ENCODE results near the gene GNG11. TPM values are rescaled to one million over a fixed set of nuclear protein-coding genes. Genes with fewer than 3 reads are reported as not detected.
A peak's percentile ranks its signal among the peaks of the same experiment; 100 is the strongest.
"Not testable (repeated sequence)": the region's sequence is repeated elsewhere in the genome, so short reads cannot be mapped to it uniquely, and the experiment has no call there.

GNG11 gene
- total RNA-seq, 2 experiments from 2014 or later = not detected

GRCh38 chr7:93894966-93895640, 26.4 kb upstream of the GNG11 start:
- CTCF ChIA-PET = no interaction called here
- Mint-ChIP-seq H3K9me3 (no peaks in the 10 kb centered on the region), H3K4me1 (peaks cover 4% of the 10 kb centered on the region), H3K27me3 (peaks cover 34% of the 10 kb centered on the region), H3K4me3 (no peak overlapping the region), H3K27ac (no peak overlapping the region), H3K36me3 (ENCODE audit: low read depth) (no peaks in the 10 kb centered on the region)
- POLR2A ChIA-PET = no interaction called here
- no peak for DNase-seq

- no peaks in the 10 kb centered on the region for H3K36me3 Mint-ChIP-seq (ENCODE audit: low read depth)
- CTCF ChIA-PET = no interaction called here
- POLR2A ChIA-PET = no interaction called here
These were observed 25.5 kb upstream of the GNG11 start for GRCh38 chr7:93895859-93896600.

DNA sequence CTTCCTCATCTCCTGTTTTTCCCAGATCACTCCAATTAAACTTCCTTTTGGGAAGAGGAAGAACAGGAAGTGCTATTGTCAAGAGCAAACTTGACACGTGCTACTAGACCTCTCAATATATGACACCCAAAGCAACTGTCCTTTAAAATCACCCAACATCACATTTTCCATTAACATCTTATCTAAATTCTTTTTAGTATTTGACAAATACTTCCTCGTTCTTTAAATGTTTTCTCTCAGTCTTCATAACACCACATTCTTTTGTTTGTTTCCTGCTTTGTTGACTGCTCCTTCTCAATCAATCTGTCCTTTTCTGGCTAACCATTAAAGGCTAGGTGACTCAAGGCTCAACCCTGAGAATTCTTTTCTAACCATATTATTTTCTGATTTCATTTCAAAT, 23.9 kb upstream of the GNG11 start:
- POLR2A ChIA-PET = no interaction called here
- Mint-ChIP-seq H3K27ac (no peak overlapping the region), H3K36me3 (ENCODE audit: low read depth) (no peaks in the 10 kb centered on the region), H3K9me3 (no peaks in the 10 kb centered on the region), H3K4me3 (no peak overlapping the region), H3K27me3 (peaks cover 14% of the 10 kb centered on the region), H3K4me1 (no peaks in the 10 kb centered on the region)
- CTCF ChIA-PET = interaction anchor here (0.6 to 1.3 kb wide), 2 partner anchors 24 to 46 kb away, joined by 3 to 5 read pairs; partner anchors contain the start of gene GNG11
- no peak for DNase-seq

More at GRCh38 chr7:93895859-93896600, 25.5 kb upstream of the GNG11 start:
- Mint-ChIP-seq H3K27me3 (peaks cover 28% of the 10 kb centered on the region), H3K27ac (no peak overlapping the region), H3K9me3 (no peaks in the 10 kb centered on the region), H3K4me1 (no peaks in the 10 kb centered on the region), H3K4me3 (no peak overlapping the region)
- DNase-seq = no peak

GRCh38 chr7:93902777-93903423, 18.6 kb upstream of the GNG11 start:
- H3K27ac Mint-ChIP-seq = no peak overlapping the region
- H3K36me3 Mint-ChIP-seq (ENCODE audit: low read depth) = no peaks in the 10 kb centered on the region
- no peaks in the 10 kb centered on the region for H3K4me1 Mint-ChIP-seq
- DNase-seq = peak; percentile 8
- no peaks in the 10 kb centered on the region for H3K9me3 Mint-ChIP-seq
- H3K27me3 Mint-ChIP-seq = peaks cover 5% of the 10 kb centered on the region
- ChIA-PET POLR2A (no interaction called here), CTCF (no interaction called here)
- H3K4me3 Mint-ChIP-seq = no peak overlapping the region

DNA sequence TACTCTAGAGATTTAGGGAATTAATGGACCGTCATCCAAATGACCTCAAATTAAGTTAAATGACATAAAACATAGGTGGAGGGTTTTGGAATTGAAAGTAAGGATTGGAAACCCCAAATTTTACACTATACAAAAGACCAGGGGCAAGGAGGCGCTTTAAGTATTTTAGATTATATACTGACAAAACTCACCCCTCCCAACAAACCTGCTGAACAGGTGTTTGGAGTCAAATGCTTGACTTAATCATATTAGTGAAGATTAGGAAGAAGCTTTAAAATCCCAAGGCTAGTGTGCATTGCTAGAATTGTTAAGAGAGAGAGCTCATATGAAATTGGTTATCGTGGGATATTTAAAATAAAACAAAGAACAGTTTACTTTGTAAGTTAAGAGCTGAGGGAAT, 15.3 kb upstream of the GNG11 start, which contains the start of gene GNGT1:
GNGT1 (plus strand) TSS at position 301 of the 400 bp plus-strand sequence. CDS start 180 bp downstream, outside the sequence.
- Mint-ChIP-seq H3K4me1 (no peaks in the 10 kb centered on the region), H3K4me3 (no peak within 1 kb of the TSS), H3K27ac (no peak within 1 kb of the TSS), H3K9me3 (no peaks in the 10 kb centered on the region), H3K27me3 (peaks cover 1% of the 10 kb centered on the region), H3K36me3 (ENCODE audit: low read depth) (no peaks in the 10 kb centered on the region)
- DNase-seq = no peak
- ChIA-PET CTCF (no interaction called here), POLR2A (no interaction called here)

- Mint-ChIP-seq H3K9me3 (no peaks in the 10 kb centered on the region), H3K4me1 (no peaks in the 10 kb centered on the region), H3K4me3 (no peak overlapping the region), H3K27ac (no peak overlapping the region), H3K27me3 (peaks cover 7% of the 10 kb centered on the region), H3K36me3 (ENCODE audit: low read depth) (no peaks in the 10 kb centered on the region)
- no peak for DNase-seq
- ChIA-PET CTCF (interaction anchor here (0.6 to 1.0 kb wide), 2 partner anchors 177 to 523 kb away, joined by 3 to 4 read pairs; no protein-coding TSS in a partner anchor), POLR2A (no interaction called here)
These were observed 11.2 kb upstream of the GNG11 start for GRCh38 chr7:93910076-93910994.

GRCh38 chr7:93911242-93911641, 10.3 kb upstream of the GNG11 start:
- H3K27me3 Mint-ChIP-seq; DNase-seq; H3K4me1 Mint-ChIP-seq; H3K9me3 Mint-ChIP-seq; CTCF ChIA-PET; POLR2A ChIA-PET; H3K27ac Mint-ChIP-seq; H3K36me3 Mint-ChIP-seq (ENCODE audit: low read depth); H3K4me3 Mint-ChIP-seq: not testable (repeated sequence)

- DNase-seq; H3K27me3 Mint-ChIP-seq; H3K4me1 Mint-ChIP-seq; H3K27ac Mint-ChIP-seq; H3K36me3 Mint-ChIP-seq (ENCODE audit: low read depth); H3K9me3 Mint-ChIP-seq; POLR2A ChIA-PET; CTCF ChIA-PET; H3K4me3 Mint-ChIP-seq: not testable (repeated sequence)
These were observed 9.9 kb upstream of the GNG11 start for GRCh38 chr7:93911661-93912060.

GRCh38 chr7:93913197-93913596, 8.3 kb upstream of the GNG11 start:
- no peaks in the 10 kb centered on the region for H3K36me3 Mint-ChIP-seq (ENCODE audit: low read depth)
- no peak overlapping the region for H3K27ac Mint-ChIP-seq
- POLR2A ChIA-PET = no interaction called here
- H3K9me3 Mint-ChIP-seq = no peaks in the 10 kb centered on the region
- peaks cover 12% of the 10 kb centered on the region for H3K27me3 Mint-ChIP-seq
- DNase-seq = no peak
- H3K4me1 Mint-ChIP-seq = no peaks in the 10 kb centered on the region
- CTCF ChIA-PET = no interaction called here
- H3K4me3 Mint-ChIP-seq = no peak overlapping the region

GRCh38 chr7:93914581-93915066, 6.9 kb upstream of the GNG11 start:
- ChIA-PET POLR2A (no interaction called here), CTCF (no interaction called here)
- H3K27me3 Mint-ChIP-seq = peaks cover 12% of the 10 kb centered on the region
- H3K4me3 Mint-ChIP-seq = no peak overlapping the region
- no peaks in the 10 kb centered on the region for H3K4me1 Mint-ChIP-seq
- H3K9me3 Mint-ChIP-seq = no peaks in the 10 kb centered on the region
- H3K36me3 Mint-ChIP-seq (ENCODE audit: low read depth) = no peaks in the 10 kb centered on the region
- no peak overlapping the region for H3K27ac Mint-ChIP-seq
- no peak for DNase-seq

- CTCF ChIA-PET; H3K27ac Mint-ChIP-seq; H3K4me3 Mint-ChIP-seq; H3K4me1 Mint-ChIP-seq; DNase-seq; H3K36me3 Mint-ChIP-seq (ENCODE audit: low read depth); POLR2A ChIA-PET; H3K9me3 Mint-ChIP-seq: not testable (repeated sequence)
- H3K27me3 Mint-ChIP-seq = peaks cover 12% of the 10 kb centered on the region
These were observed 6.2 kb upstream of the GNG11 start for GRCh38 chr7:93915206-93915842.

GRCh38 chr7:93915888-93916287, 5.6 kb upstream of the GNG11 start:
- DNase-seq; CTCF ChIA-PET; POLR2A ChIA-PET; H3K36me3 Mint-ChIP-seq (ENCODE audit: low read depth); H3K27ac Mint-ChIP-seq; H3K4me3 Mint-ChIP-seq; H3K9me3 Mint-ChIP-seq; H3K4me1 Mint-ChIP-seq: not testable (repeated sequence)
- peaks cover 14% of the 10 kb centered on the region for H3K27me3 Mint-ChIP-seq
